A549 treated with AZD9567 at 1 μM for 4 hours (cell line): ENCODE data around the gene CCL17. TPM values are rescaled to one million over a fixed set of nuclear protein-coding genes. Genes with fewer than 3 reads are reported as not detected.

ENCODE experiments used
- total RNA-seq: library from RNA; stranded (reverse); fragments of 200-300 nt; extraction: Qiagen RNA extraction; gene quantifications from 5 replicates; pipeline ENCODE4 v1.2.3, GENCODE V29; 2022; ENCODE audit not compliant: insufficient read depth

Gene CCL17
- total RNA-seq = not detected in 5 replicates

DNA sequence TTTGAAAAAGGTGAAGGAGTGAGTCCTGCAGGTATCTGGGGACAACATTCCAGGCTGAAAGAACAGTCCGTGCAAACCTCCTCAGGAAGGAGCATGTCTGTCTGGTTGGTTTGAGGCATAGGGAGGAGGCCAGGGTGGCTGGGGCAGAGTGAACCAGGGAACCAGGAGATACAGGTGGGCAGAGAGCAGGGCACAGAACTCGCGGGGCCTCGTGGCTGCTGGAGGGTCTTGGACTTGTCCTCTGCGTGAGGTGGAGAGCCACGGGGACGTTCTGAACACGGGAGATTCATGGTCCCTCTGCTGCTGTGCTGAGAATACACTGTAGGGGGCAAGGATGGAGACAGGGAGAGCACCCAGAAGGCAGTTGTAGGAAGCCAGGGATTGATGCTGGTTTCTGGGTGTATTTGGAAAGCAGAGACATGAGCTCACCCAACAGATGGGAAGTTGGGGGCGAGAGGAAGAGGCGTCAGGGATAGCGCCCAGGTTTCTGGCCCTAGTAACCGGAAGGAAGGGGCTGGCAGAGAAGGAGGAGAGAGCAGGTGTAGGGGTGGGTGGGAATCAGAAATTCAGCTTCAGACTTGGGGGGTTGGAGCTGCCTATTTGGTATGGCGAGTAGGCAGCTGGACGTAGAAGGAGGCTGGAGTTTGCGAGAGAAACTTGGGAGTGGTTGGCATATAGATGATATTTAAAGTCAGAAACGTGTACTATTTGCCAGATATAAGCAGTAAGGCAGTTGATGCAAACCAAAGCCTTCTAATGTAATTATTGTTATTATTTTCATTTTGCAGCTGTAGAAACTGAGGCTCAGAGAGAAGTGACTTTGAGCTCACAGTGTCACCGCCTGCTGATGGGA is at the start of gene CCL17:
CCL17 (plus strand) TSS at position 803 of the 853 bp plus-strand sequence. CDS start 9,166 bp downstream, outside the sequence.

DNA sequence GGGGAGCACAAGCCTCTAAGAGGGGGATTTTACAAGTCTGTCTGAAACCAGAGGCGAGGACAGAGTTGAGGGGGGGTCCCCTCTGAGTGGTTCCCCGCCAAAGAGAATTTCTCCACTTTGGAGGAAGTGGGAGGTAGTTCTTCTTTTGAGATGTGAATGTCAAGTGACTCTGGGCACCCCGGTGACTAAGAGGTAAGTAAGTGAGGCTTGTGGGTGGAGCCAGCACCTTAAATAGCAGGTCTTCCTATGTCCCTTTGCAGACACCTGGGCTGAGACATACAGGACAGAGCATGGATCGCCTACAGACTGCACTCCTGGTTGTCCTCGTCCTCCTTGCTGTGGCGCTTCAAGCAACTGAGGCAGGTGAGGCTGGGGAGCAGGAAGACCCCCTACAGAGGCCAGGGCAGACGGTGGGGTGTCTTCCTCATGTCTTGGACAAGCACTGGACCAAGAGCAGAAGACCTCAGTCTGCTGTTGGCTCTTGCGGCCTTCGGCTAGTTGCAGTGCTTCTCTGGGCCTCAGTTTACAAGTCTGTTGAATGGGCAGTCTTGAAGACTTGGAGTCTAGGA is 46.0 kb upstream of the CCL17 start, which contains the start of gene CCL22:
CCL22 (plus strand) TSS at position 257 of the 569 bp plus-strand sequence; CDS start at position 291, 34 bp downstream.

GRCh38 chr16:57372372-57373116 is 32.0 kb upstream of the CCL17 start, which contains the start of gene CX3CL1:
Gene CX3CL1 (plus strand): TSS chr16:57372490. CDS start chr16:57372569, 79 bp downstream.

DNA sequence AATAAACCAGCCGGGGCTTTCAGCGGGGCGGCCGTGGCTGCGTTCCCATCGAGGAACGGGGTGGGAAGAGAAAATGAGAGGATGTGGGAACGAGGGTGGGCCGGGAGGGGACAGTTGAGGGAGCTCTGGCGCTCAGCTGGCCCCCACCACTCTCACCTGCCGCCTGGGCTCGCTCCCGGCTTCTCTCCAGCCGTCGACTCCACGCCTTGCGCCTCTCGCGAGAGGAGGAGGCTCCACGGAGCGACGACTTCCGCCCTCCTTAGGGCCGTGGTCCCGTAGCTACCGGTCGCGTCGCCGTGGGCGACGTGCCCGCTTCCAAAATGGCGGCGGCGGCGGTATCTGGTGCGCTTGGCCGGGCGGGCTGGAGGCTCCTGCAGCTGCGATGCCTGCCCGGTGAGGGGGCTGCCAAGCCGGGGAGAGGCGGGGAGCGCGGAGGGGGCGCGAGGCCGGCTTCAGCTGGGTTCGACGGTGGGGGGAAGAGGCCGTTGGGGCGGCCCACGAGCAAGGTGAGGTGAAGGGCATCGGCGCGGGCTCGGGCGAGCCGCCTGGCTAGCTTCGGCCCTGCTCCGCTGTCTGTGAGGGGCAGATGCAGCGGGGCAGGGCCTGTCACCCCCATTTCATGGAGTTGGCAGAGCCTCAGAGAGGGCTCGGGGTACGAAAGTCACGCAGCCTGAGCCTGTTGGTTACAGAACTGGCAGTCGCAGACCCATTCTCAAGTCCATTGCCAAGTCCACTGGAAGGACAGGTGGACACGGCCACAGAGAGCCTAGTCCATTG is 42.8 kb downstream of the CCL17 start, which contains the start of the genes CIAPIN1 and COQ9:
CIAPIN1 (minus strand) TSS at position 200 of the 777 bp plus-strand sequence. CDS start 6,457 bp downstream, outside the sequence.
COQ9 (plus strand) TSS at position 294 of the 777 bp plus-strand sequence; CDS start at position 321, 27 bp downstream.

DNA sequence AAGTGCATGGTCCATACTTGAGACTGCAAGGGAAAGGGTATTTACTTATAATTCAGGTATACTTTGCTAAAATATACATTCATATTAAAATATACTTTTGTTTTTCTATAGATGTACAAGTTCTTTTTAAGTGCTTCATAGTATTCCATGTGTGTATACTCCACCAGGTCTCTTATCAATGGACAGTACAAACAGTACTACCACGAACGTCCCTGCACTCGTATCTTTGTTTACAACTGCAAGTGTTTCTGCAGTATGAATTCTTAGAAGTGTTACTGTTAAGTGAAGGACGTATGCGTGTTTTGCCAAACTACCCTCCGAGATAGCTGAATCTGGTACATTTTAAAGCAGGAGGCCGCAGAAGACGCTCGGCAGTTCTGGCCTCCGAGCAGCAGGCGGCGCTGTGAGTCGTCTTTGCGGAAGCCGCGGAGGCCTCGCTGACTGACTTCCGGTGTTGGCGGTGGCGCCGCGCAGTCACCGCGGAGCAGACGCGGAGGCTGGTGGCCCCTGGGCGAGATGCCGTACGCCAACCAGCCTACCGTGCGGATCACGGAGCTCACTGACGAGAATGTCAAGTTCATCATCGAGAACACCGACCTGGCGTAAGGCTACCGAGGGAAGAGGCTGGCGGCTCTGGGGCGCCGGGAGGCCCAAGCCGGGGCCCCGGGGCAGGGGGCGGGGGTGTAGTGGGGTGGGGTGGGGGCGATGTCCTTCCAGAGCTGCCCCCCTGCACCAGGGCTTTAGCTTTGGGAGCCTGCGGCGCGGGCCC is 57.8 kb downstream of the CCL17 start, which contains the start of gene POLR2C:
POLR2C (plus strand) TSS at position 471 of the 769 bp plus-strand sequence; CDS start at position 517, 46 bp downstream.

Other genes with a start within 250 kb of the CCL17 start
- gene PSME3IP1, start 218.7 kb upstream of the CCL17 start, total RNA-seq = 88.3 to 119 TPM (median 92.3 TPM) in 5 replicates
- 27.0 to 31.4 TPM (median 30.1 TPM) in 5 replicates for gene RSPRY1, start 218.4 kb upstream of the CCL17 start, total RNA-seq
- 71.4 to 80.8 TPM (median 77.2 TPM) in 5 replicates for gene ARL2BP, start 159.5 kb upstream of the CCL17 start, total RNA-seq
- gene PLLP, start 120.1 kb upstream of the CCL17 start, total RNA-seq = 1.2 to 2.0 TPM (median 1.5 TPM) in 5 replicates
- 0.03 to 0.05 TPM (median 0.05 TPM) in 4 of 5 replicates, not detected in the other for gene CCL22, start 46.0 kb upstream of the CCL17 start, total RNA-seq
- gene CX3CL1, start 32.3 kb upstream of the CCL17 start, total RNA-seq = 0.10 to 0.42 TPM (median 0.15 TPM) in 4 of 5 replicates, not detected in the other
- gene CIAPIN1, start 42.6 kb downstream of the CCL17 start, total RNA-seq = 71.9 to 141 TPM (median 75.6 TPM) in 5 replicates
- 44.3 to 53.5 TPM (median 52.4 TPM) in 5 replicates for gene COQ9, start 42.7 kb downstream of the CCL17 start, total RNA-seq
- 107 to 180 TPM (median 110 TPM) in 5 replicates for gene POLR2C, start 57.9 kb downstream of the CCL17 start, total RNA-seq
- 22.9 to 33.3 TPM (median 32.2 TPM) in 5 replicates for gene DOK4, start 81.7 kb downstream of the CCL17 start, total RNA-seq
- gene CCDC102A, start 131.8 kb downstream of the CCL17 start, total RNA-seq = 6.3 to 7.0 TPM (median 6.9 TPM) in 4 of 5 replicates, not detected in the other
- 0.02 to 0.03 TPM in 2 of 5 replicates, not detected in the others for gene ADGRG5, start 137.9 kb downstream of the CCL17 start, total RNA-seq
- 127 to 176 TPM (median 155 TPM) in 5 replicates for gene ADGRG1, start 223.9 kb downstream of the CCL17 start, total RNA-seq